GM18867 (cell line): ENCODE data around the gene CDH5.
A peak's percentile ranks its signal among the peaks of the same experiment; 100 is the strongest.
"Not testable (repeated sequence)": the region's sequence is repeated elsewhere in the genome, so short reads cannot be mapped to it uniquely, and the experiment has no call there.

ENCODE experiments used
- ATAC-seq: cut with Tn5 transposase; IDR thresholded peaks from one replicate; pipeline ENCODE4 v1.9.1; 2021; ENCODE audit warnings: mild to moderate bottlenecking, moderate library complexity; ENCODE audit not compliant: unreplicated experiment

The CDH5 gene, protein sequence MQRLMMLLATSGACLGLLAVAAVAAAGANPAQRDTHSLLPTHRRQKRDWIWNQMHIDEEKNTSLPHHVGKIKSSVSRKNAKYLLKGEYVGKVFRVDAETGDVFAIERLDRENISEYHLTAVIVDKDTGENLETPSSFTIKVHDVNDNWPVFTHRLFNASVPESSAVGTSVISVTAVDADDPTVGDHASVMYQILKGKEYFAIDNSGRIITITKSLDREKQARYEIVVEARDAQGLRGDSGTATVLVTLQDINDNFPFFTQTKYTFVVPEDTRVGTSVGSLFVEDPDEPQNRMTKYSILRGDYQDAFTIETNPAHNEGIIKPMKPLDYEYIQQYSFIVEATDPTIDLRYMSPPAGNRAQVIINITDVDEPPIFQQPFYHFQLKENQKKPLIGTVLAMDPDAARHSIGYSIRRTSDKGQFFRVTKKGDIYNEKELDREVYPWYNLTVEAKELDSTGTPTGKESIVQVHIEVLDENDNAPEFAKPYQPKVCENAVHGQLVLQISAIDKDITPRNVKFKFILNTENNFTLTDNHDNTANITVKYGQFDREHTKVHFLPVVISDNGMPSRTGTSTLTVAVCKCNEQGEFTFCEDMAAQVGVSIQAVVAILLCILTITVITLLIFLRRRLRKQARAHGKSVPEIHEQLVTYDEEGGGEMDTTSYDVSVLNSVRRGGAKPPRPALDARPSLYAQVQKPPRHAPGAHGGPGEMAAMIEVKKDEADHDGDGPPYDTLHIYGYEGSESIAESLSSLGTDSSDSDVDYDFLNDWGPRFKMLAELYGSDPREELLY

DNA sequence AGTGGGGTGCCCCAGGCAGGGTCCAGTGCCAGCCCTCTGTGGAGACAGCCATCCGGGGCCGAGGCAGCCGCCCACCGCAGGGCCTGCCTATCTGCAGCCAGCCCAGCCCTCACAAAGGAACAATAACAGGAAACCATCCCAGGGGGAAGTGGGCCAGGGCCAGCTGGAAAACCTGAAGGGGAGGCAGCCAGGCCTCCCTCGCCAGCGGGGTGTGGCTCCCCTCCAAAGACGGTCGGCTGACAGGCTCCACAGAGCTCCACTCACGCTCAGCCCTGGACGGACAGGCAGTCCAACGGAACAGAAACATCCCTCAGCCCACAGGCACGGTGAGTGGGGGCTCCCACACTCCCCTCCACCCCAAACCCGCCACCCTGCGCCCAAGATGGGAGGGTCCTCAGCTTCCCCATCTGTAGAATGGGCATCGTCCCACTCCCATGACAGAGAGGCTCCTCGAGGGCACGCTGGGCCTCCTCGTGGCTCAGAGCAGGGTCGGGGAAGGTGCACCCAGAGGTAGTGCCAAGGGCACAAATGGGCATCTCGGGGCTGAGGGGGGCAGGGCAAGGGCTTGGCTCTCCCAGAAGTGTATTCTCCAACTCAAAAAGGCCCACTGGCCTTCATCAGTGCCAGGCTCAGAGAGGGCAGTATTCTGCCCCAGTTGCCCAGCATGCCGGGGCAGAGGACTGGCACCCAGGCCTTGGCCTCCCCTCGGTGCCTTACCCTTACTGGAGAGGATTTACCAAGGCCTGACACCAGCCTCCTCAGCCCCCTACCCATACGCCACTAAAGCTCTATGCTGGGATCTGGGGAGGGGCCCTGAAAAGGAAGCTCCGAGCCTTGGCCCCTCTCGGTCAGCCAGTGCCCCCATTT lies at the start of gene CDH5:
TSS of gene CDH5 (plus strand) at position 259 of the 867 bp plus-strand sequence. CDS start 12,647 bp downstream, outside the sequence.
- ATAC-seq = no peak

DNA sequence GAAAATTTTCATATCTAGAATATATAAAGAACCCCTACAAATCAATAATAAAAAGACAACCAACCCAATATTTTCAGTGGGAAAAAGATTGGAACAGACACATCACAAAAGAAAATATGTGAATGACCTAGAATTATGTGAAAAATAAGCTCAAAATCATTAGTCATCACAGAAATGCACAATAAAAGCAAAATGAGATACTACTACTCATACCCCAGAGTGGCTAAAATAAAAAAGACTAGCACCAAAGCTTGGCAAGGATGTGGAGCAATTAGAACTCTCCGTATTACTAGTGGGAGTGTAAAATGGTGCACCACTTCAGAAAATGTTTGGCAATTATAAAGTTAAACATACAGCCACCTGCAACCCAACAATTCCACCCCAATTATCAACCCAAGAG lies 48.0 kb upstream of the CDH5 start:
- no peak for ATAC-seq

DNA sequence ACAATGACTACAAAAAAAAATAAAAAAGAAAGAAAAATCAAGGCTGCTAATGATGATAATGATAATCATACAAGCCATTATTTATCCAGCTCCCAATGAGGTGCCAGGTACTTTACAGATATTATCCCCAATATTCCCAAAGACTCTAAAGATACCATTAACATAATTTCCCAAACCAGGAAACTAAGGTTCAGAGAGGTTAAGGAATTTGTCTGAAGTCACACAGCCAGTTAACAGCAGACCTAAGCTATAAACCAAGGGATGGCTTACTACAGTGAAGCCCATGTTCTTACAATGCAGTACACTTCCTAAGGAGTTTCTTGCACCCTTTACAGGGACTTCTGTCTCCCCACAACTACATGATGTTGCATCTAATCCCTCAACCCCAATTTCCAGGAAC lies 45.7 kb upstream of the CDH5 start:
- ATAC-seq = no peak

DNA sequence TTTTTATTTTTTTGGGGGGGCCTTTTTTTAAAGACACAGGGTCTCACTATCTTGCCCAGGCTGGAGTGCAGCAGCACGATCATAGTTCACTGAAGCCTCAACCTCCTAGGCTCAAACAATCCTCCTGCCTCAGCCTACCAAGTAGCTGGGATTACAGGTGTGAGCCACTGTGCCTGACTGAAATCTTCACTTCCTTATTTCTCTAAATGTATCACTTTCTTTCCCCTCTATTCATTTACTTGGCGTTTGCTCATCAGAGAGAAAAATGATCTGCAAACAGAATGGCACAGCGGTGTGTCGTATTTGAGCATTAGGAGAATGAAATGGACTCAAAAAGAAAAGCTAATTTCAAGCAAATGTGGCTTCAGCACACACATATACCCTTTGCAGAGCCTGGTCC lies 44.3 kb upstream of the CDH5 start:
- peak; percentile 51 for ATAC-seq

DNA sequence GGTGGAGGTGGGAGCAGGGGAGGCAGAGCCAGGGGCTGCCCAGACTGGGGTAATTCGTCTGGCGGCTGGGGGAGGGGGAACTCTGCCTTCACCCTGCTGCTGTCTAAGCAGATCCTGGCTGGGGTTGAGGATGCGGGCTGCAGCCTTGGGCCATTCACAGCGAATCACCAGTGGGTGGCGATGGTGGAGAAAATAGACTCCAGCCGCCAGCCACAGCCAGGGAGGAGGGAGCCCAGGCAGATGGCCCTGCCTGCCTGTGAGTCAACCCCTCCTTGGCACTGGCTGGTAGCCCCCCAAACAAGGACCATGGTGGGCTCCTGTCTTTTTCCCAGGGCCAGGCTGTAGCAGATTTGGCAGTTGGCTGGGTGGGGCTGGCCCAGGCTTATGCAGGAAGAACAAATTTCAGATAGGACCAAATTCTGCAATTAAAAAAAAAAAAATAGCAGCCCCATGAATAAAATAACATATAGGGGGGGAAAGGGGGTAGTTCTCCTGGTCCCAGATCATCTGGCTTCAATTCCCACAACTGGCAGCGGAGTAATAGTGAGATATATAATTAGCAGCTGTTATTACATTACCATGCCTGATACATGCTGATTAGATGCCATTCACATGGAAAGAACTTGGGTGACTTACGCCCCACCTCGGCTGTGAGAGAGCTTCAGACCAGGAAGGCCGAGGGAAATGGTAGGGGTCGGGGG lies 41.5 kb upstream of the CDH5 start:
- ATAC-seq = no peak

DNA sequence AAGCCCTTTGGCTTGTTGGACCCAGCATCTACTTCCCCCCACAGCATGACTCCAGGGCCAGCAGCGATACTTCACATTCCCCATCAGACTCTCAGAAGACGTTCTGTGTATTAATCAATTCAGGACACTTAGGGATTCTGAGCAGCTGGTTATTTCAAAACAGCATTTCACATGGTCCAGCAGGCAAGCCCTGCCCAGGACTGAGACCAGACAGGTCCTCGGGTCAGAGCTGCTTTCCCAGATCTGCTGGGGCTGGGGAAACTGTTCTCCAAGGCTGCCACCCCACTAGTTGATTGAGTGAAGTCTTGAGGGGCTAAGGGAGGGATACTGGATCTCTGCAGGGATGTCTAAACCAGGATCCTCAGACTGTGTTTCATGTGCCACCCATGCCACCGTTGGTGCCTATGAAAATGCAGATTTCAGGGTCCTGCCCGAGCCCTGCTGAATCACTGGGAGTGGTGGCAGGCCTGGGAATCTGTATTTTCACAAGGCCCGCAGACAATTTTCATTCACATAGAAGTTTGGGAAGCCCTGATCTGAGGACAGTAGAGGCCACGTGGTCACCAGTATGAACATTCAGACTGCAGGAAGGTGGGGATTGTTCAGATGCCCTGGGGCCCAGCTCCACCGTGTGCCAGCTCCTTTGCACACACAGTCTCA lies 40.6 kb upstream of the CDH5 start:
- ATAC-seq = no peak

DNA sequence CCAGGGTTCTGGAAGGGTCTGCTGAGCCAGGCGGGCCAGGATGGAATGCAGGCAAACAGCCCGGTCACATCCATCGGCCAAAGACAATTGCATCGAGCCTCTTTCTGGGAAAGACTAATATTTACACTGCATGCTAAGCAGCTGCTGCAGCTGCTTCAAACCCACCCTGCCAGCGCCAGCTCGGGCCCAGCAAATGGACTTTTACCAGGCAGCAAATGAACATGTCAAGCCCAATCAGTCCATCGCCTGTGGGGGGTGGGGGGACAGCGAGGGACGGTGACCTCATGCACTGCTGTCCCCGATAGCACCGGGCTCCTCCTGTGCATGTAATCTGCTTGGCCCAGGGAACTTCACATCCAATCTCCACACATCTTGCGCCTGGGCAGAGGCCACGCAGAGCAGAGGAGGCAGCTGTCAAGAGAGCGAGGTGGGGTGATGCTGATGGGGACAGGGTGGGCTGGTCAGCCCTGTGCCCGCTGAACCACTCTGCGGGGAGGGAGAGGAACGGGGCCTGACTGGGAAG lies 39.4 kb upstream of the CDH5 start:
- no peak for ATAC-seq

DNA sequence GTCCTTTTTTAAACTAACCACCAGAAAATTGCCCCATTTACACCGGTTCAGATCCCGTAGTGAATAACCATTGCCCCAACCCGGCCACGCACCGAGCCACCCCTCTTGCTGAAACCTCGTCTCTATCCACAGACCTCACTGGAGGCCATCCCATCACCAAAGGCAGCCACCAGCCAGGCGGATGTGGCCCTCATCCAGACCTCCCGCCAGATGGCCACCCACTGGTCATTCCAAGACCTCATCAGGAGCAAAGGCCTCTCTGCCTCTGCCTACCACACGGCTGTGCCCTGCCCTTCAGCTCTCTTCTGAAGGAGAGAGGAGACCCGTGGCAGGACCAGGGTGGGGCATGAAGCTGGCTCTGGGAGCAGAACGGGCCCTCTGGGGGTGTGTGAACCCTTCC lies 38.2 kb upstream of the CDH5 start:
- no peak for ATAC-seq

DNA sequence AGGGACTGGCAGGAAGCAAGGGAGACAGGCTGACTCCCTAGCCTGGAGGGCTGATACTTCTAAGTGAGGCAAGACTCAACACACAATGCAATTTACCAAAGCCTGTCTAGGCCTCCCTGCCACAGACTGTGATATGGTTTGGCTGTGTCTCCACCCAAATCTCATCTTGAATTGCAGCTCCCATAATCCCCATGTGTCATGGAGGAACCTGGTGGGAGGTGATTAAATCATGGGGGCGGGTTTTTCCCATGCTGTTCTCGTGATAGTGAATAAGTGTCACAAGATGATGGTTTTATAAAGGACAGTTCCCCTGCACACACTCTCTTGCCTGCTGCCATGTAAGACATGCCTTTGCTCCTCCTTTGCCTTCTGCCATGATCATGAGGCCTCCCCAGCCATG lies 35.0 kb upstream of the CDH5 start:
- ATAC-seq = not testable (repeated sequence)

DNA sequence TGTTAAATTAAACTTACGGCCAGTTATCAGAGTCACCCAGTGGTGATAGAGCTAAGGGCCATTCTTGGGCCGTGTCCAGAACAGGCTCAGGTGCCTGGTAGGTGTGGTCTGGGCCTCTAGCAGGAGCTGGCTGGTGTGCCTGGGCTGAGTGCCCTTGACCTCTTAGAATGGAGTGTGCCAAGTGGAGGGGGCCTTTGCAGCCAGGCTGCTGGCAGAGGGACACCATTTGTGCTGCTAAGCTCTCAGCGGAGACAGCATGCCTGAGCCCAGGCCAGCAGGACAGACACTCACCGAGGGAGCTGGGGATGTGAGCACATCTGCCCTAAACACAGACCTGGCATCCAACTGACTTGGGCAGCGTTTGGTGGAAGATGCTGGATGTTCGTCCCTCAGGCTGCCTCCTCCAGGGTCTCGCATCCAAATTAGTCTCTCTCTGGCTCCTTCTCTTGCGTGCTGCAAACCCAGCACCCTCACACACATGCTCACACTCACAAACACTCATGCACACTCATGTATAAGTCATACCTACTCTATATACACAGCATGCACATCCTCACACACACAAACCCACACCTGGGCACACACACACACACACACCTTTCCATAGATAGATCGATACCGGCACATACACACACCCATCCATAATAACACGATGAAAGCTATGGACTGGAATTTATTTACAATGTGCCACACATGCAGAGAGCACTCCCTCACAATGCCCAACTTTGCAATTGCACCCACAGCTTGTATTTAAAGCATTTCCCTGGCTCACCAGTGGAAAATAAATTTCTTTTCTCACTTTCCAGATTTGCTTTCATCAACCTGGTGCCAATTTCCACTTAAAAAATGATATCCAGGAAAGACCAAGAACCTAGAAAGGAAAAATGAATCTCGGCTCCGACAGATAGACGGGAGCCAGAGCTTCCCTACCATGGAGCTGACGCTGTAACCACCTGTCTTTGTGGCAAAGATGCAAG lies 33.6 kb upstream of the CDH5 start:
- no peak for ATAC-seq

DNA sequence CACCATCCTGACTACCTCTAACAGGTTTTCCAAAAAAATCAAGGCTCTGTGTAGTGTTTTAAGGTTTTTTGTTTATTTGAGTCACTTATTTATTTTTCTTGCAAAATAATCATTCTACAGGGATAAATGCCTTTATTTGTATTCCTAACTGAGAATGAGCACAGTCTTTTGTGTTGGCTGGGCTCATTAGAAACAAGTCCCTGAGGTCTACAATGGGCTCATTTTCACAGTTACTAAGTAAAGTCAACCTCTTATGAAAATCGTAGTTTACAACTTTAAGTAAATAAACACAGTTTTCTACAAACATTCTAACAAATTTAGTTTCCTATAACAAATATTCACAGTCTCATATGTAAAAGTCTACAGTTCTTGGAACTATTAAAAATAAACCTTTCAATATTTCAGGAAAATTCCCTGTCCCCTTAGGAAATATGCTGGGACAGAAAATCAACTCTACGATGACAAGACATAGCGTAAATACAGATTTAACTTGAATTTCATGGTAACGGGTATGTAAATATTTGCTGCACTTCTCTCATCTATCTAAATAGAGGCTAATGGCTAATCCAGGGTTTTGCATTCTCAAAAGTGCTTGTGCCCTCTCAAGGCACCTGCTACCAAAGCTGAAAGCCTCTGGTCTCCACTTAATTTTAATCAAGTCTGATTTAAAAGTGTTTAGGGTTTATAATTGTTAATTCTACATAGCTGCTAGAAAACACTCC lies 31.5 kb upstream of the CDH5 start:
- no peak for ATAC-seq

DNA sequence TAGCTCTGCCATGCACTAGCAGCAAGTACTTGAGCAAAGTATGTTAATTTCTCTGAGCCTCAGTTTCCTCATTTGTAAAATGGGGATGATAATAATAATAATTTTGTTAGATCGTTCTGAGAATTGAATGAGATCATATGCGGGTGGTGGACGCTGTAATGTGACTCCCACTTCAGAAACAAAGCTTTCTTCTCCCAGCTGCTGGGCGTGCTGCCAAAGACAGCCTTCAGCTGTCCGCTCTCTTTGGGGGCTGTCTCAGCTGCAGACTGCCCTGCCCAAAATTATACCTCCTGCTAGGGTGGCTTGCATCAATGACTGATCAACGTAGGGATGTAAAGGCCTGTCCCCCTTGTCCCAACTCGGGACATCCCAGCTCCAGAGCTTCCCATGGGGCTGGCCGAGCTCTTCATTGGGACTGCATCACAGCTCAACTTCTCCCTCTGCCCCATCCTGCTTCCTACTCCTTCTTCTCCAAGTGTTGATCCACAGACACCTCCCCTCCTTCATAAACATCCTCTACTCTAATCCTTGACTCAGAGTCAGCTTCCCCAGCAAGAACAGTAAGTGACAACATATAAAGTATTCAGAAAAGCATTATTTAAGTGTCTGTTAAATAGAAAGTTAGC lies 30.7 kb upstream of the CDH5 start:
- no peak for ATAC-seq

DNA sequence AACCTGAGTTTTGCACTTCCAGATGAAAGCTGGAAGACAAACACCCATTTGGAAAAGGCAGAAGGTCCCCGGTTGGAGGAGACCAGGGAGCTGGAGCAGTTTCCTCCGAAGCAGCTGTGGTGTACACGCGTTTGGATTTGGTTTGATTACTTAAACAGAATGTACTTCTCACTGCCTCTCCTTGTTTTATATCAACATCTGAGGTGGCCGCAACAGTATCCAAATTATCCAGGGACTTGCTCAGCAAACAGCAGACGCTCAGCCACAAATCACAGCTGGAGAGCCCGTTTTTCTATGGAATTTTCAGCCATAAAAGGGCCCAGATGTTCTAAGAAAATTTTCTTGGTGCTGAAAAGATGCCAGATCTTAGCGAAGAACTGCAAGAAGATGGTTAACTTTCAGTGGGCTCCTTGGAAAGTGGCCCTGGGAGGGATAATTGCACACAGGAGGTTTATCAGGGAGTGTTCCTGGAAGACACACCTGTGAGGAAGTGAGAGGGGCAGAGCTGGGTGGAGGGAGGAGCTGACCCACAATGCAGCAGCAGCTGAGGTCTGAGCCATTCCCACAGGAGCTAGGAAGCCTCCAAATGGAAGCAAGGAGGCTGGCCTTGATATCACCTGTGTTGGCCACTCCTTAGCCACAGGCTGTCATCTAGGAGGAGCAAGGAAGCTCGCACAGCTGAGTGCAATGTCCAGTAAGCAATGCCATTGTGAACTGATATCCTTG lies 28.9 kb upstream of the CDH5 start:
- ATAC-seq = no peak

DNA sequence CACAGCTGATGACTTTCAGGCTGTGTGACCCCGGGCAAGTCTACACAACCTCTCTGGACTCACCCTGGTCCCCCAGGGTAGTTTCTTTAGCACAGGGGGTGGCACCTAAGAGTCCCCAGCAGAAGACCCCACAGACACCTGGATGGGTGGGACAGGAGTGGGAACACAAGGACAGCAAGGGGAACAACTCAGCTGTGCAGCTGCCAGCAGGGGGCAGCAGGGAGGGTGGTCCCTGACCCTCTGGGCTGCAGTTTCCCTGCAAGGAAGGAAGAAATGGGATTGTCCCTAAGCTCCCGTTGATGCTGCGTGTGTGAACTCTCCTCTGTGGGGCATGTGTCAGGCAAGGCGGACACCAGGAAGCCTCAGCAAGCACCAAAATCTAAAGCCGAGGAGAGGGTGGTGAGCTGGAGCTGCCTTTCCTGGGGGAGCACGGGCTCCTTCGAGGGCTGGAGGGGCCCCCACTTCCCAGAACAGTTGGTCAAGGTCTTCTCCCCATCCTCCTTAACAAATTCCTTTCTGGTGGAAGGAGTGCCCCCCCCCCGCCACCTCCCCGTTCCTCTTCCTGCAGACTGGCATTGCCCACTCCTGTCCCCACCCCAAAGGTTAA lies 24.1 kb upstream of the CDH5 start:
- ATAC-seq = no peak

DNA sequence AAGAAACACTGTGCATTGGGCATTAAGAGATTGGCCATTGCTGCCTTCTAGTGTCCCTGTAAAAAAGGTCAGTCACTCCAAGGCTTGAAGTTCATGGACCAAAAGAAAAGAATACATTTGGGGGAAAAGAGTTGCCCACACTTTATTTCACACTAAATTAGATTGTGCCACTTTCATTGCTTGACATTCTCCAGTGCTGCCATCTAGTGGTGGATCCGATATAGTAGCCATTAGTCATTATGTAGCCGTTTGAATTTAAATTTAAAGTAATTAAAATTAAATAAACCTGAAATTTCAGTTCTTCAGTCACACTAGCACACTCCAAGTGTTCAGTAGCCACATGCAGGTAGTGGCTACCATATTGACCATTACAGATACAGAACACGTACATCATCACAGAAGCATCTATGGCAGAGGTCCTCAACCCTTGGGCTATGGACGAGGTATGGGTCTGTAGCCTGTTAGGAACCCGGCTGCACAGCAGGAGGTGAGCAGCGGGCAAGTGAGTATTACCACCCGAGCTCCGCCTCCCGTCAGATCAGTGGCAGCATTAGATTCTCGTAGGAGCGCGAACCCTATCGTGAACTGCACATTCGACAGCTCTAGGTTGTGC lies 21.9 kb upstream of the CDH5 start:
- ATAC-seq = no peak

DNA sequence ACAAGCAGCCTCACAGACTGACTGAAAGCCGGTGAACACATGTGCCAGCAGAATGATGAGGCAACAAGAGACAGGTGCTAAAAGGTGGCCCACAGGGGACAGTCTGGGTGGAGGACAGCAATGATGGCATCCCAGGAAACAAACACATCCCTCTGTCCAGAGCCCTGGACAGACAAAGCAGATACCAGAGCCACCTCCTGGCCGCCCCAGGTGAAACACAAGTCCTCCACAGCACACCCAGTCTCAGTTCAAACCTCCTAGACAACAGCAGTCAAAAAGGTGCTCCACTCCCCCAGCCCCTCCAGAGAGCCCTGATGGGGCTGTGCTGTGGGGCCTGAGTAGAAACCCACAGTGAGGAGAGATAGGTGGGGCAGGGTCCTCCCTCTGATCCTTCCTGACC lies 20.3 kb upstream of the CDH5 start:
- no peak for ATAC-seq
